GM06990 (cell line): ENCODE results near the gene MKRN1.
"Not testable (repeated sequence)": the region's sequence is repeated elsewhere in the genome, so short reads cannot be mapped to it uniquely, and the experiment has no call there.

Source experiments
- DNase-seq: peaks from one replicate; pipeline ENCODE4 v3.0.0-alpha.2; 2011; ENCODE audit not compliant: insufficient read length; ENCODE audit errors: extremely low read depth
- H3K27me3 ChIP-seq: replicated peaks from 2 replicates; pipeline ENCODE4 v1.6.0; 2011; ENCODE audit warnings: low read length; ENCODE audit not compliant: control insufficient read depth, insufficient read depth
- H3K36me3 ChIP-seq: 2 replicates; pipeline ENCODE4 v1.5.1; 2011; ENCODE audit warnings: low read length; ENCODE audit not compliant: control insufficient read depth, insufficient read depth
- H3K4me3 ChIP-seq: replicated peaks from 2 replicates; pipeline ENCODE4 v1.5.1; 2011; ENCODE audit warnings: low read depth, mild to moderate bottlenecking, control low read depth, low read length
- CTCF ChIP-seq: IDR thresholded peaks from 2 replicates; pipeline ENCODE4 v1.5.1; 2011; ENCODE audit warnings: low read length, control low read depth, mild to moderate bottlenecking, inconsistent platforms; ENCODE audit not compliant: insufficient read depth, poor library complexity, severe bottlenecking

The MKRN1 gene

GRCh38 chr7:140421521-140421920 lies 57.8 kb downstream of the MKRN1 start:
- no peak overlapping the region for H3K4me3 ChIP-seq
- no peak for DNase-seq
- no peak for TF ChIP-seq CTCF
- H3K36me3 ChIP-seq, result no peaks in the 10 kb centered on the region
- H3K27me3 ChIP-seq, result peaks cover 1% of the 10 kb centered on the region; the same call in 1 of the 2 replicates

- Histone ChIP-seq H3K27me3 (peaks cover 1% of the 10 kb centered on the region; the same call in 1 of the 2 replicates), H3K4me3 (no peak overlapping the region), H3K36me3 (no peaks in the 10 kb centered on the region)
- no peak for TF ChIP-seq CTCF
- DNase-seq, result no peak
Measured at GRCh38 chr7:140418653-140419052, 60.7 kb downstream of the MKRN1 start.

- H3K36me3 ChIP-seq, H3K4me3 ChIP-seq, H3K27me3 ChIP-seq, DNase-seq: not testable (repeated sequence)
Measured at GRCh38 chr7:140418156-140418472, 61.2 kb downstream of the MKRN1 start.

GRCh38 chr7:140417456-140418155 lies 61.7 kb downstream of the MKRN1 start:
- DNase-seq, result no peak
- no peak for TF ChIP-seq CTCF
- Histone ChIP-seq H3K36me3 (no peaks in the 10 kb centered on the region), H3K4me3 (no peak overlapping the region), H3K27me3 (peaks cover 1% of the 10 kb centered on the region; the same call in 1 of the 2 replicates)

- Histone ChIP-seq H3K4me3 (no peak overlapping the region), H3K27me3 (peaks cover 1% of the 10 kb centered on the region; the same call in 1 of the 2 replicates), H3K36me3 (no peaks in the 10 kb centered on the region)
- no peak for DNase-seq
- TF ChIP-seq CTCF, result no peak
Measured at GRCh38 chr7:140416560-140416959, 62.7 kb downstream of the MKRN1 start.

GRCh38 chr7:140415816-140416215 lies 63.5 kb downstream of the MKRN1 start:
- H3K27me3 ChIP-seq, H3K4me3 ChIP-seq, DNase-seq, H3K36me3 ChIP-seq: not testable (repeated sequence)

GRCh38 chr7:140415361-140415760 lies 63.9 kb downstream of the MKRN1 start:
- Histone ChIP-seq H3K36me3 (no peaks in the 10 kb centered on the region), H3K4me3 (no peak overlapping the region), H3K27me3 (no peaks in the 10 kb centered on the region)
- TF ChIP-seq CTCF, result no peak
- DNase-seq, result no peak
